Kidney epithelial cell (primary cell): ENCODE results near the gene MAP3K3. TPM values are rescaled to one million over a fixed set of nuclear protein-coding genes. Genes with fewer than 3 reads are reported as not detected.
"Not testable (repeated sequence)": the region's sequence is repeated elsewhere in the genome, so short reads cannot be mapped to it uniquely, and the experiment has no call there.

Experiments
- DNase-seq: peaks from one replicate; pipeline ENCODE4 v3.0.0-alpha.2; 2010; ENCODE audit warnings: low read depth
- H3K27me3 ChIP-seq: 2 replicates; pipeline ENCODE4 v1.6.0; 2011; ENCODE audit warnings: low read length; ENCODE audit not compliant: control insufficient read depth, insufficient read depth
- H3K36me3 ChIP-seq: 2 replicates; pipeline ENCODE4 v1.5.1; 2011; ENCODE audit warnings: low read length; ENCODE audit not compliant: control insufficient read depth, insufficient read depth
- H3K4me3 ChIP-seq: 2 replicates; pipeline ENCODE4 v1.5.1; 2011; ENCODE audit warnings: low read depth, mild to moderate bottlenecking, control low read depth, low read length
- total RNA-seq: library from RNA; depleted of rRNA; stranded (reverse); fragments of >200 nt; gene quantifications from 2 replicates; pipeline ENCODE4 v1.2.3, GENCODE V29; 2015
- TF ChIP-seq, protein P1 (sequence below): IDR thresholded peaks from 2 replicates; pipeline ENCODE4 v1.5.1; 2011; ENCODE audit warnings: mild to moderate bottlenecking, moderate library complexity, low read length, control low read depth, inconsistent platforms; ENCODE audit not compliant: insufficient read depth, poor library complexity, severe bottlenecking

MAP3K3 gene
- total RNA-seq, 1 donor from 2014 or later: 19.8 TPM

- no peak for DNase-seq
- TF ChIP-seq, protein P1, sequence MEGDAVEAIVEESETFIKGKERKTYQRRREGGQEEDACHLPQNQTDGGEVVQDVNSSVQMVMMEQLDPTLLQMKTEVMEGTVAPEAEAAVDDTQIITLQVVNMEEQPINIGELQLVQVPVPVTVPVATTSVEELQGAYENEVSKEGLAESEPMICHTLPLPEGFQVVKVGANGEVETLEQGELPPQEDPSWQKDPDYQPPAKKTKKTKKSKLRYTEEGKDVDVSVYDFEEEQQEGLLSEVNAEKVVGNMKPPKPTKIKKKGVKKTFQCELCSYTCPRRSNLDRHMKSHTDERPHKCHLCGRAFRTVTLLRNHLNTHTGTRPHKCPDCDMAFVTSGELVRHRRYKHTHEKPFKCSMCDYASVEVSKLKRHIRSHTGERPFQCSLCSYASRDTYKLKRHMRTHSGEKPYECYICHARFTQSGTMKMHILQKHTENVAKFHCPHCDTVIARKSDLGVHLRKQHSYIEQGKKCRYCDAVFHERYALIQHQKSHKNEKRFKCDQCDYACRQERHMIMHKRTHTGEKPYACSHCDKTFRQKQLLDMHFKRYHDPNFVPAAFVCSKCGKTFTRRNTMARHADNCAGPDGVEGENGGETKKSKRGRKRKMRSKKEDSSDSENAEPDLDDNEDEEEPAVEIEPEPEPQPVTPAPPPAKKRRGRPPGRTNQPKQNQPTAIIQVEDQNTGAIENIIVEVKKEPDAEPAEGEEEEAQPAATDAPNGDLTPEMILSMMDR: no peak
- Histone ChIP-seq H3K4me3 (no peak overlapping the region), H3K27me3 (no peaks in the 10 kb centered on the region), H3K36me3 (peaks cover 2% of the 10 kb centered on the region)
Observed at GRCh38 chr17:63707151-63707550, 84.9 kb downstream of the MAP3K3 start.

- TF ChIP-seq, protein P1: no peak
- Histone ChIP-seq H3K36me3 (peaks cover 3% of the 10 kb centered on the region), H3K27me3 (no peaks in the 10 kb centered on the region), H3K4me3 (no peak overlapping the region)
- no peak for DNase-seq
Observed at GRCh38 chr17:63709110-63709509, 86.9 kb downstream of the MAP3K3 start.

GRCh38 chr17:63714550-63715277 lies 92.5 kb downstream of the MAP3K3 start:
- Histone ChIP-seq H3K36me3 (peaks cover 3% of the 10 kb centered on the region), H3K4me3 (no peak overlapping the region), H3K27me3 (no peaks in the 10 kb centered on the region)
- DNase-seq: no peak
- TF ChIP-seq, protein P1: no peak

DNA sequence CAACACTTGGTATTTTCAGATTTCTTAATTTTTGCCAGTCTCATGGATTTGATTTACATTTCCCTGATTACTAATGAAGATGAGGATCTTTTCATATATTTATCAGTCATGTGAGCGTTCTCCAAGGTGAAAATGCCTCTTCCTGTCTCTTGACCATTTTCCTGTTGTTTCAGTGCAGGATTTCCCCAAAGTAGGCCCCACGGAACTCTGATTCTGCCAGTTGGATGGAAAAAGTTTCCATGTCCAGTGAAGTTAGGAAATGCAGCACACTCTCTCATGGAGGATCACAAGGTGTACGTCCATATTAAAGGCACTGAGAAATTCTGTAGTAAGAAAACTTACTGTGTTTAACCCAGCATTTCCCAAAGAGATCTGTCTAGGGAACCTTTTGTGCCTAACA lies 94.2 kb downstream of the MAP3K3 start:
- Histone ChIP-seq H3K4me3 (no peak overlapping the region), H3K27me3 (no peaks in the 10 kb centered on the region), H3K36me3 (peaks cover 3% of the 10 kb centered on the region)
- TF ChIP-seq, protein P1: no peak
- no peak for DNase-seq

DNA sequence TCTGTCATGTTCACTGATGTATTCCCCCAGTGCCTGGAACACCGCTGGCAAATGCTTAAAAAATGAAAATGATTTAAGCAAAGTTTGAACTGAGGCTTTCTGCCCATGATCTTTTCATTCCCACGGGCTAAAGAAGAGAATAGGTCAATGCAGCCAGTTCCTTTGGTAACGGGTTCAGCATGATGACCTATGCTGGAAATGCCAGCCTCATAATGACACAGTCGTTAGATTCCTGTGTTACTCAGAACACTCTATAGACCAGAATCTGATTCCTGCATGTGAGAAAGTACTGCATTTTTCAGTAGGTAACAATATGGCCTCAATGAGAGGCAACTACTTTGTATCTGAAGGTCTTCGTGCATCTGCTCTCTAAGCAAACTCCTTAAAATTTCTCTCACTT lies 96.8 kb downstream of the MAP3K3 start:
- TF ChIP-seq, protein P1: no peak
- Histone ChIP-seq H3K36me3 (no peaks in the 10 kb centered on the region), H3K4me3 (no peak overlapping the region), H3K27me3 (no peaks in the 10 kb centered on the region)
- DNase-seq: no peak

DNA sequence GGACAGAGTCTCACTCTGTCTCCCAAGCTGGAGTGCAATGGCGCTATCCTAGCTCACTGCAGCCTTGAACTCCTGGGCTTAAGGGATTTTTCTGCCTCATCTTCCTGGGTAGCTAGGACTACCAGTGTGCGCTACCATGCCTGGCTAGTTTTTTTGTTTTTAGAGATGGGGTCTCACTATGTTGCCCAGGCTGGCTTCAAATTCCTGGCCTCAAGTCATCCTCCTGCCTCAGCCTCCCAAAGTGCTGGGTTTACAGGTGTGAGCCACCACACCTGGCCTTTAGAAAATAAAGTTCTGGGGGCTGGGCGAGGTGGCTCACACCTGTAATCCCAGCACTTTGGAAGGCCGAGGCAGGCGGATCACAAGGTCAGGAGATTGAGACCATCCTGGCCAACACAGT lies 98.0 kb downstream of the MAP3K3 start:
- not testable (repeated sequence) for H3K27me3 ChIP-seq, DNase-seq, H3K4me3 ChIP-seq, H3K36me3 ChIP-seq
